ENCODE results near the gene PCYT1B. TPM values are rescaled to one million over a fixed set of nuclear protein-coding genes. Genes with fewer than 3 reads are reported as not detected.
A peak's percentile ranks its signal among the peaks of the same experiment; 100 is the strongest.
"Not testable (repeated sequence)": the region's sequence is repeated elsewhere in the genome, so short reads cannot be mapped to it uniquely, and the experiment has no call there.

The PCYT1B gene
- total RNA-seq, 2 experiments from 2014 or later: 0.14 to 0.24 TPM

- no peak overlapping the region for H3K4me3 Mint-ChIP-seq
- DNase-seq: no peak
- H3K4me1 Mint-ChIP-seq (ENCODE audit: low read depth): no peaks in the 10 kb centered on the region
- ChIA-PET POLR2A (no interaction called here), CTCF (no interaction called here)
- intact Hi-C loops (cut with micrococcal nuclease): no loop called here
- H3K36me3 Mint-ChIP-seq: no peaks in the 10 kb centered on the region
- H3K9me3 Mint-ChIP-seq: no peaks in the 10 kb centered on the region
- H3K27ac Mint-ChIP-seq: no peak overlapping the region
- H3K27me3 Mint-ChIP-seq: no peaks in the 10 kb centered on the region
Observed at GRCh38 chrX:24662352-24662751, 15.2 kb upstream of the PCYT1B start.

- POLR2A ChIA-PET: no interaction called here
Observed at GRCh38 chrX:24661292-24661691, 14.1 kb upstream of the PCYT1B start.

GRCh38 chrX:24659646-24660045 lies 12.5 kb upstream of the PCYT1B start:
- ChIA-PET CTCF (no interaction called here), POLR2A (no interaction called here)
- intact Hi-C loops (cut with micrococcal nuclease): no loop called here
- no peaks in the 10 kb centered on the region for H3K9me3 Mint-ChIP-seq
- H3K4me1 Mint-ChIP-seq (ENCODE audit: low read depth): no peaks in the 10 kb centered on the region
- no peak for DNase-seq
- H3K27ac Mint-ChIP-seq: no peak overlapping the region
- H3K27me3 Mint-ChIP-seq: no peaks in the 10 kb centered on the region
- H3K4me3 Mint-ChIP-seq: no peak overlapping the region
- H3K36me3 Mint-ChIP-seq: no peaks in the 10 kb centered on the region

More at GRCh38 chrX:24661292-24661691, 14.1 kb upstream of the PCYT1B start:
- no peak overlapping the region for H3K4me3 Mint-ChIP-seq
- intact Hi-C loops (cut with micrococcal nuclease): no loop called here
- no peaks in the 10 kb centered on the region for H3K27me3 Mint-ChIP-seq
- H3K9me3 Mint-ChIP-seq: no peaks in the 10 kb centered on the region
- DNase-seq: no peak
- H3K36me3 Mint-ChIP-seq: no peaks in the 10 kb centered on the region
- H3K27ac Mint-ChIP-seq: no peak overlapping the region
- CTCF ChIA-PET: no interaction called here
- no peaks in the 10 kb centered on the region for H3K4me1 Mint-ChIP-seq (ENCODE audit: low read depth)

- Mint-ChIP-seq H3K4me1 (ENCODE audit: low read depth) (no peaks in the 10 kb centered on the region), H3K27me3 (no peaks in the 10 kb centered on the region), H3K4me3 (no peak overlapping the region), H3K27ac (no peak overlapping the region), H3K36me3 (no peaks in the 10 kb centered on the region), H3K9me3 (no peaks in the 10 kb centered on the region)
- DNase-seq: no peak
- ChIA-PET POLR2A (no interaction called here), CTCF (no interaction called here)
- intact Hi-C loops (cut with micrococcal nuclease): no loop called here
Observed at GRCh38 chrX:24659106-24659505, 12.0 kb upstream of the PCYT1B start.

GRCh38 chrX:24658421-24658820 lies 11.3 kb upstream of the PCYT1B start:
- intact Hi-C loops (cut with micrococcal nuclease): no loop called here
- Mint-ChIP-seq H3K27ac (no peak overlapping the region), H3K4me3 (no peak overlapping the region), H3K4me1 (ENCODE audit: low read depth) (no peaks in the 10 kb centered on the region), H3K9me3 (no peaks in the 10 kb centered on the region), H3K27me3 (peaks cover under 1% of the 10 kb centered on the region), H3K36me3 (no peaks in the 10 kb centered on the region)
- CTCF ChIA-PET: no interaction called here
- no peak for DNase-seq
- POLR2A ChIA-PET: no interaction called here

- Mint-ChIP-seq H3K4me1 (ENCODE audit: low read depth) (no peaks in the 10 kb centered on the region), H3K4me3 (no peak overlapping the region), H3K27ac (no peak overlapping the region), H3K27me3 (peaks cover 2% of the 10 kb centered on the region), H3K36me3 (no peaks in the 10 kb centered on the region), H3K9me3 (no peaks in the 10 kb centered on the region)
- no peak for DNase-seq
- ChIA-PET CTCF (no interaction called here), POLR2A (no interaction called here)
- intact Hi-C loops (cut with micrococcal nuclease): no loop called here
Observed at GRCh38 chrX:24657671-24658386, 10.7 kb upstream of the PCYT1B start.

GRCh38 chrX:24655679-24656078 lies 8.5 kb upstream of the PCYT1B start:
- H3K27me3 Mint-ChIP-seq; intact Hi-C loops (cut with micrococcal nuclease); H3K9me3 Mint-ChIP-seq; DNase-seq; H3K27ac Mint-ChIP-seq; H3K36me3 Mint-ChIP-seq; H3K4me3 Mint-ChIP-seq; POLR2A ChIA-PET; H3K4me1 Mint-ChIP-seq (ENCODE audit: low read depth): not testable (repeated sequence)
- CTCF ChIA-PET: interaction anchor here (0.6 kb wide), 1 partner anchor 70 kb away, joined by 3 read pairs; no protein-coding TSS in a partner anchor

- intact Hi-C loops (cut with micrococcal nuclease): no loop called here
- CTCF ChIA-PET: no interaction called here
Observed at GRCh38 chrX:24651783-24652182, 4.6 kb upstream of the PCYT1B start.

GRCh38 chrX:24648495-24648894 lies 1.3 kb upstream of the PCYT1B start:
- CTCF ChIA-PET: no interaction called here
- Mint-ChIP-seq H3K4me1 (ENCODE audit: low read depth) (peaks cover 10% of the 10 kb centered on the region), H3K36me3 (no peaks in the 10 kb centered on the region), H3K4me3 (no peak overlapping the region), H3K27ac (no peak overlapping the region), H3K27me3 (peaks cover 14% of the 10 kb centered on the region), H3K9me3 (no peaks in the 10 kb centered on the region)
- POLR2A ChIA-PET: no interaction called here
- no peak for DNase-seq
- intact Hi-C loops (cut with micrococcal nuclease): loop anchor here (5.0 kb wide), 1 partner anchor 34 kb away; no protein-coding TSS in a partner anchor

More at GRCh38 chrX:24651783-24652182, 4.6 kb upstream of the PCYT1B start:
- Mint-ChIP-seq H3K36me3 (no peaks in the 10 kb centered on the region), H3K9me3 (no peaks in the 10 kb centered on the region), H3K27ac (no peak overlapping the region), H3K4me3 (no peak overlapping the region), H3K27me3 (peaks cover 8% of the 10 kb centered on the region), H3K4me1 (ENCODE audit: low read depth) (peaks cover 7% of the 10 kb centered on the region)
- POLR2A ChIA-PET: no interaction called here
- DNase-seq: no peak

GRCh38 chrX:24646745-24647182 lies 383 bp downstream of the PCYT1B start:
- ChIA-PET POLR2A (no interaction called here), CTCF (interaction anchor here (1.3 kb wide), 1 partner anchor 30 kb away, joined by 6 read pairs; no protein-coding TSS in a partner anchor)
- Mint-ChIP-seq H3K4me3 (peak overlapping the region; percentile 60), H3K4me1 (ENCODE audit: low read depth) (peaks cover 14% of the 10 kb centered on the region), H3K9me3 (no peaks in the 10 kb centered on the region), H3K36me3 (no peaks in the 10 kb centered on the region), H3K27me3 (peaks cover 12% of the 10 kb centered on the region), H3K27ac (no peak overlapping the region)
- peak; percentile 7 for DNase-seq
- intact Hi-C loops (cut with micrococcal nuclease): loop anchor here (5.0 kb wide), 1 partner anchor 36 kb away; no protein-coding TSS in a partner anchor

- H3K4me3 Mint-ChIP-seq: no peak overlapping the region
- ChIA-PET POLR2A (no interaction called here), CTCF (interaction anchor here (1.3 kb wide), 1 partner anchor 31 kb away, joined by 6 read pairs; no protein-coding TSS in a partner anchor)
- no peak overlapping the region for H3K27ac Mint-ChIP-seq
- H3K36me3 Mint-ChIP-seq: no peaks in the 10 kb centered on the region
- H3K9me3 Mint-ChIP-seq: no peaks in the 10 kb centered on the region
- H3K4me1 Mint-ChIP-seq (ENCODE audit: low read depth): peaks cover 14% of the 10 kb centered on the region
- no peak for DNase-seq
- peaks cover 12% of the 10 kb centered on the region for H3K27me3 Mint-ChIP-seq
- intact Hi-C loops (cut with micrococcal nuclease): loop anchor here (5.0 kb wide), 1 partner anchor 36 kb away; no protein-coding TSS in a partner anchor
Observed at GRCh38 chrX:24646006-24646405, 1.1 kb downstream of the PCYT1B start.

- no peaks in the 10 kb centered on the region for H3K9me3 Mint-ChIP-seq
- CTCF ChIA-PET: no interaction called here
- peaks cover 14% of the 10 kb centered on the region for H3K4me1 Mint-ChIP-seq (ENCODE audit: low read depth)
- H3K4me3 Mint-ChIP-seq: no peak overlapping the region
- POLR2A ChIA-PET: no interaction called here
- no peak for DNase-seq
- no peaks in the 10 kb centered on the region for H3K36me3 Mint-ChIP-seq
- H3K27me3 Mint-ChIP-seq: peaks cover 9% of the 10 kb centered on the region
- intact Hi-C loops (cut with micrococcal nuclease): no loop called here
- no peak overlapping the region for H3K27ac Mint-ChIP-seq
Observed at GRCh38 chrX:24643116-24643515, 4.0 kb downstream of the PCYT1B start.

GRCh38 chrX:24629701-24630100 lies 17.4 kb downstream of the PCYT1B start:
- ChIA-PET CTCF (no interaction called here), POLR2A (no interaction called here)
- Mint-ChIP-seq H3K4me1 (ENCODE audit: low read depth) (no peaks in the 10 kb centered on the region), H3K36me3 (no peaks in the 10 kb centered on the region), H3K9me3 (no peaks in the 10 kb centered on the region), H3K4me3 (no peak overlapping the region), H3K27me3 (peaks cover 5% of the 10 kb centered on the region), H3K27ac (no peak overlapping the region)
- intact Hi-C loops (cut with micrococcal nuclease): no loop called here
- no peak for DNase-seq
